SU-DHL-6 (cell line): ENCODE data around the gene TBC1D1.

Experiments used
- H2AFZ ChIP-seq: fragments of 200-600 bp; sonication (generic); 2 replicates; pipeline ENCODE4 v1.6.1; 2014; ENCODE audit warnings: low read depth, mild to moderate bottlenecking, moderate library complexity, mixed read lengths, antibody characterized with exemption, low read length; ENCODE audit not compliant: severe bottlenecking
- H3F3A ChIP-seq: fragments of 200-600 bp; shearing (Covaris generic); 2 replicates; pipeline ENCODE4 v1.6.0; 2016; ENCODE audit warnings: antibody characterized with exemption, mild to moderate bottlenecking; ENCODE audit not compliant: insufficient read depth
- H3K27ac ChIP-seq: fragments of 200-600 bp; sonication (generic); 2 replicates; pipeline ENCODE4 v1.5.1; 2016; ENCODE audit warnings: low read depth, mild to moderate bottlenecking, low read length, moderate library complexity, mixed read lengths
- H3K27me3 ChIP-seq: fragments of 200-600 bp; sonication (generic), shearing (Covaris generic); 2 replicates; pipeline ENCODE4 v1.6.0; 2014; ENCODE audit warnings: mild to moderate bottlenecking, low read length
- H3K36me3 ChIP-seq: fragments of 200-600 bp; sonication (generic); 2 replicates; pipeline ENCODE4 v1.6.1; 2014; ENCODE audit warnings: mild to moderate bottlenecking, low read length, mixed read lengths
- H3K4me2 ChIP-seq: fragments of 300-600, 200-600 bp; shearing (Covaris generic), sonication (generic); 2 replicates; pipeline ENCODE4 v1.6.0; 2014; ENCODE audit warnings: low read length, low read depth, mild to moderate bottlenecking; ENCODE audit not compliant: poor library complexity, severe bottlenecking
- H3K4me3 ChIP-seq: fragments of 200-600 bp; sonication (generic); 2 replicates; pipeline ENCODE4 v1.5.1; 2014; ENCODE audit warnings: antibody characterized with exemption, low read length, mild to moderate bottlenecking, mixed read lengths; ENCODE audit not compliant: insufficient read depth, poor library complexity, severe bottlenecking
- H3K79me2 ChIP-seq: fragments of 200-600 bp; sonication (generic); 2 replicates; pipeline ENCODE4 v1.6.1; 2014; ENCODE audit warnings: mild to moderate bottlenecking, low read length, moderate library complexity; ENCODE audit not compliant: insufficient read depth
- H3K9ac ChIP-seq: fragments of 200-600 bp; sonication (generic); 2 replicates; pipeline ENCODE4 v1.7.0; 2014; ENCODE audit warnings: mild to moderate bottlenecking, low read length
- H3K9me2 ChIP-seq: fragments of 200-600 bp; sonication (generic); replicated peaks from 2 replicates; pipeline ENCODE4 v1.6.1; 2014; ENCODE audit warnings: low read length; ENCODE audit not compliant: insufficient read depth
- H3K9me3 ChIP-seq: fragments of 200-600 bp; sonication (generic); 2 replicates; pipeline ENCODE4 v1.6.1; 2014; ENCODE audit warnings: low read length, mixed read lengths; ENCODE audit not compliant: insufficient read depth
- H4K20me1 ChIP-seq: fragments of 200-600 bp; sonication (generic); 2 replicates; pipeline ENCODE4 v1.6.1; 2014; ENCODE audit warnings: low read depth, mild to moderate bottlenecking, antibody characterized with exemption, low read length, moderate library complexity, mixed read lengths
- CTCF ChIP-seq: fragments of 200-600 bp; sonication (generic); IDR thresholded peaks from one replicate; pipeline ENCODE4 v1.5.1; 2017; ENCODE audit warnings: antibody characterized with exemption, mild to moderate bottlenecking, low read length, moderate library complexity; ENCODE audit not compliant: insufficient read depth, poor library complexity, severe bottlenecking
- EZH2phosphoT487 ChIP-seq: fragments of 200-600 bp; sonication (generic), shearing (Covaris generic); conservative IDR thresholded peaks from 2 replicates; pipeline ENCODE4 v1.6.1; 2018; ENCODE audit warnings: mild to moderate bottlenecking, antibody characterized with exemption, low read length, moderate library complexity, mixed read lengths

The TBC1D1 gene

GRCh38 chr4:38177641-38178391 is 286.9 kb downstream of the TBC1D1 start:
- Histone ChIP-seq H3F3A (no peaks in the 10 kb centered on the region), H3K27ac (no peak overlapping the region), H2AFZ (no peak overlapping the region), H3K36me3 (no peaks in the 10 kb centered on the region), H3K9me2 (no peaks in the 10 kb centered on the region), H3K4me2 (no peak overlapping the region), H3K27me3 (no peaks in the 10 kb centered on the region), H3K9ac (no peak overlapping the region), H3K4me3 (no peak overlapping the region), H3K79me2 (no peaks in the 10 kb centered on the region), H3K9me3 (no peaks in the 10 kb centered on the region), H4K20me1 (no peaks in the 10 kb centered on the region)
- TF ChIP-seq EZH2phosphoT487 (no peak), CTCF (no peak)

- no peak overlapping the region for H3K4me3 ChIP-seq
- H3F3A ChIP-seq = no peaks in the 10 kb centered on the region
Measured at GRCh38 chr4:38178392-38178995, 287.6 kb downstream of the TBC1D1 start.

GRCh38 chr4:38179690-38180377 is 288.9 kb downstream of the TBC1D1 start:
- H3K4me3 ChIP-seq = no peak overlapping the region
- TF ChIP-seq EZH2phosphoT487 = no peak
- TF ChIP-seq CTCF = peak; percentile 74
- H2AFZ ChIP-seq = no peak overlapping the region
- no peaks in the 10 kb centered on the region for H3F3A ChIP-seq
- H3K4me2 ChIP-seq = no peak overlapping the region
- H3K27ac ChIP-seq = no peak overlapping the region
- H3K79me2 ChIP-seq = no peaks in the 10 kb centered on the region
- no peaks in the 10 kb centered on the region for H3K36me3 ChIP-seq
- no peaks in the 10 kb centered on the region for H4K20me1 ChIP-seq
- H3K9me3 ChIP-seq = no peaks in the 10 kb centered on the region
- H3K27me3 ChIP-seq = no peaks in the 10 kb centered on the region
- H3K9me2 ChIP-seq = no peaks in the 10 kb centered on the region
- H3K9ac ChIP-seq = no peak overlapping the region

More at GRCh38 chr4:38178392-38178995, 287.6 kb downstream of the TBC1D1 start:
- H3K9me3 ChIP-seq = no peaks in the 10 kb centered on the region
- no peaks in the 10 kb centered on the region for H3K27me3 ChIP-seq
- H3K9ac ChIP-seq = no peak overlapping the region
- H3K36me3 ChIP-seq = no peaks in the 10 kb centered on the region
- no peaks in the 10 kb centered on the region for H3K9me2 ChIP-seq
- no peaks in the 10 kb centered on the region for H3K79me2 ChIP-seq
- H3K27ac ChIP-seq = no peak overlapping the region
- no peak overlapping the region for H3K4me2 ChIP-seq
- H2AFZ ChIP-seq = no peak overlapping the region
- H4K20me1 ChIP-seq = no peaks in the 10 kb centered on the region
- no peak for TF ChIP-seq EZH2phosphoT487
- TF ChIP-seq CTCF = no peak
